K562 (cell line): ENCODE measurements around the gene CCDC167.

ENCODE experiments used
- BACH1 ChIP-seq: fragments of 200-800 bp; sonication (Bioruptor generic); IDR thresholded peaks from 2 replicates; pipeline ENCODE4 v1.6.1; 2016; ENCODE audit warnings: missing genetic modification characterization, missing compliant biosample characterization
- BHLHE40 ChIP-seq: IDR thresholded peaks from 2 replicates; pipeline ENCODE4 v1.6.1; 2011; ENCODE audit warnings: low read length, improper control_type of control experiment
- CSDE1 ChIP-seq, 2 experiments: fragments of 450-650 bp; IDR thresholded peaks; 2 replicates each; pipeline ENCODE4 v1.6.1; 2016; ENCODE audit warnings: mild to moderate bottlenecking in 1 of 2
- ETV5 ChIP-seq: sonication (generic); formaldehyde crosslinking; IDR thresholded peaks from 2 replicates; pipeline ENCODE4 v1.4.0; 2020; ENCODE audit warnings: low read depth, mild to moderate bottlenecking, missing genetic modification reagents
- GTF2A2 ChIP-seq: IDR thresholded peaks from 2 replicates; pipeline ENCODE4 v1.6.1; 2016; ENCODE audit warnings: mild to moderate bottlenecking, missing genetic modification characterization, missing compliant biosample characterization
- HDAC6 ChIP-seq: IDR thresholded peaks from 2 replicates; pipeline ENCODE4 v1.6.1; 2012; ENCODE audit warnings: low read depth, mild to moderate bottlenecking, control low read depth, inconsistent platforms, low read length, moderate library complexity
- KLF6 ChIP-seq: fragments of 250-450 bp; sonication (Bioruptor Pico); IDR thresholded peaks from 2 replicates; pipeline ENCODE4 v1.4.0; 2020; ENCODE audit warnings: mild to moderate bottlenecking, moderate library complexity, borderline replicate concordance
- PTBP1 ChIP-seq: fragments of 200-400 bp; formaldehyde crosslinking; IDR thresholded peaks from 2 replicates; pipeline ENCODE4 v1.6.1; 2017; ENCODE audit warnings: low read depth, low read length
- SMARCC2 ChIP-seq: fragments of 450-650 bp; IDR thresholded peaks from 2 replicates; pipeline ENCODE4 v1.6.1; 2017; ENCODE audit warnings: antibody characterized with exemption, moderate library complexity, mild to moderate bottlenecking, low read depth
- TARDBP ChIP-seq: fragments of 450-650 bp; IDR thresholded peaks from 2 replicates; pipeline ENCODE4 v1.6.1; 2016
- ZBTB17 ChIP-seq: fragments of 450-650 bp; formaldehyde crosslinking; IDR thresholded peaks from 2 replicates; pipeline ENCODE4 v1.4.0; 2020; ENCODE audit warnings: mild to moderate bottlenecking
- ZFP36 ChIP-seq: fragments of 150-350 bp; IDR thresholded peaks from 2 replicates; pipeline ENCODE4 v1.6.1; 2018; ENCODE audit warnings: low read length, low read depth; ENCODE audit not compliant: partially characterized antibody
- TF ChIP-seq, protein P1 (sequence below), 3 experiments: IDR thresholded peaks in 2 of 3; conservative IDR thresholded peaks in 1 of 3; 2 replicates each; pipeline ENCODE4 v1.5.1; 2011 to 2012; ENCODE audit warnings: low read length in 3 of 3, mild to moderate bottlenecking in 3 of 3, control low read depth in 2 of 3, improper control_type of control experiment in 1 of 3, inconsistent platforms in 1 of 3, low read depth in 1 of 3, mixed read lengths in 1 of 3, moderate library complexity in 1 of 3; ENCODE audit not compliant: insufficient read depth in 2 of 3
- TF ChIP-seq, protein P2 (sequence below): fragments of 250-450 bp; sonication (Bioruptor Pico); IDR thresholded peaks from 2 replicates; pipeline ENCODE4 v1.5.0; 2020; ENCODE audit warnings: mild to moderate bottlenecking, borderline replicate concordance

DNA sequence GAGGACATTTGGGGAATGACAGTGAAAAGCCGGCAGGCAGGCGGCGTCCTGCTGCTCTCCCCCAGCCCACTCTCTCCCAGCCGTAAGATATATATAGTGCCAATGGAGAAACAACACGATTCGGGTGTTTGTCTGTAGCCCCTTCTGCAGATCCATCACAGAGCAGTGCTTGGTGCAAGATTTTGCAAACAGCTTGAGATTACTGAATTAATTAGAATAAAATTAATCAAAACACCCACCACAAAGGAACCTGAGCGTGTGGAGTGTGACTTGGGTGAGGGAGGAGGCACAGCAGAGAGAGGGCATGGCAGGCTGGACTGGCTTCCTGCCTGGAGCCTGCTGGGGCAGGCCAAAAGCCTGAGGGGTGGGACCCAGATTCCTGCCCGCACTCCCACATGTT is 28.8 kb upstream of the CCDC167 start:
- TF ChIP-seq BHLHE40 (no peak), ETV5 (CRISPR knock-in tag) (no peak), ZBTB17 (CRISPR knock-in tag) (no peak), ZFP36 (no peak), BACH1 (tag) (no peak), PTBP1 (no peak), HDAC6 (no peak), CSDE1 (IDR thresholded peaks at IDR 0.05) (no peak), KLF6 (CRISPR knock-in tag) (no peak), TARDBP (no peak), GTF2A2 (tag) (no peak), SMARCC2 (no peak)
- TF ChIP-seq, protein P1, sequence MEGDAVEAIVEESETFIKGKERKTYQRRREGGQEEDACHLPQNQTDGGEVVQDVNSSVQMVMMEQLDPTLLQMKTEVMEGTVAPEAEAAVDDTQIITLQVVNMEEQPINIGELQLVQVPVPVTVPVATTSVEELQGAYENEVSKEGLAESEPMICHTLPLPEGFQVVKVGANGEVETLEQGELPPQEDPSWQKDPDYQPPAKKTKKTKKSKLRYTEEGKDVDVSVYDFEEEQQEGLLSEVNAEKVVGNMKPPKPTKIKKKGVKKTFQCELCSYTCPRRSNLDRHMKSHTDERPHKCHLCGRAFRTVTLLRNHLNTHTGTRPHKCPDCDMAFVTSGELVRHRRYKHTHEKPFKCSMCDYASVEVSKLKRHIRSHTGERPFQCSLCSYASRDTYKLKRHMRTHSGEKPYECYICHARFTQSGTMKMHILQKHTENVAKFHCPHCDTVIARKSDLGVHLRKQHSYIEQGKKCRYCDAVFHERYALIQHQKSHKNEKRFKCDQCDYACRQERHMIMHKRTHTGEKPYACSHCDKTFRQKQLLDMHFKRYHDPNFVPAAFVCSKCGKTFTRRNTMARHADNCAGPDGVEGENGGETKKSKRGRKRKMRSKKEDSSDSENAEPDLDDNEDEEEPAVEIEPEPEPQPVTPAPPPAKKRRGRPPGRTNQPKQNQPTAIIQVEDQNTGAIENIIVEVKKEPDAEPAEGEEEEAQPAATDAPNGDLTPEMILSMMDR (IDR thresholded peaks at IDR 0.05 in 2 of 3, conservative IDR thresholded peaks at IDR 0.05 in 1 of 3; ENCODE audit: insufficient read depth in 2 of 3, low read depth in 1 of 3, low read length in 3 of 3), result peak in 1 of 3 experiments; percentile 12; a peak in 1 of 6 replicates
- TF ChIP-seq, protein P2, sequence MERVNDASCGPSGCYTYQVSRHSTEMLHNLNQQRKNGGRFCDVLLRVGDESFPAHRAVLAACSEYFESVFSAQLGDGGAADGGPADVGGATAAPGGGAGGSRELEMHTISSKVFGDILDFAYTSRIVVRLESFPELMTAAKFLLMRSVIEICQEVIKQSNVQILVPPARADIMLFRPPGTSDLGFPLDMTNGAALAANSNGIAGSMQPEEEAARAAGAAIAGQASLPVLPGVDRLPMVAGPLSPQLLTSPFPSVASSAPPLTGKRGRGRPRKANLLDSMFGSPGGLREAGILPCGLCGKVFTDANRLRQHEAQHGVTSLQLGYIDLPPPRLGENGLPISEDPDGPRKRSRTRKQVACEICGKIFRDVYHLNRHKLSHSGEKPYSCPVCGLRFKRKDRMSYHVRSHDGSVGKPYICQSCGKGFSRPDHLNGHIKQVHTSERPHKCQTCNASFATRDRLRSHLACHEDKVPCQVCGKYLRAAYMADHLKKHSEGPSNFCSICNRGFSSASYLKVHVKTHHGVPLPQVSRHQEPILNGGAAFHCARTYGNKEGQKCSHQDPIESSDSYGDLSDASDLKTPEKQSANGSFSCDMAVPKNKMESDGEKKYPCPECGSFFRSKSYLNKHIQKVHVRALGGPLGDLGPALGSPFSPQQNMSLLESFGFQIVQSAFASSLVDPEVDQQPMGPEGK, result no peak
